ENCODE results near the gene PDE4D. TPM values are rescaled to one million over a fixed set of nuclear protein-coding genes. Genes with fewer than 3 reads are reported as not detected.

The PDE4D gene
- total and polyA plus RNA-seq, 2 of the 4 experiments (the other 2 are of a cell fraction): 1.4 to 7.9 TPM

GRCh38 chr5:59091965-59092364 is 801.6 kb downstream of the PDE4D start:
- H4K20me1 ChIP-seq (ENCODE audit: insufficient read depth, low read length): no peaks in the 10 kb centered on the region
- H2BK5ac ChIP-seq (ENCODE audit: low read depth, low read length, poor library complexity, severe bottlenecking): no peak overlapping the region
- WGBS, 2 experiments (ENCODE audit: extremely low coverage in 2 of 2, insufficient read length in 1 of 2): no CpG with 5 or more reads among the region's 1 CpG
- no peaks in the 10 kb centered on the region for H3K36me3 ChIP-seq (ENCODE audit: control insufficient read depth, insufficient read depth, low read length)
- no peak overlapping the region; the same call in 1 of the 2 replicates for H3K4me2 ChIP-seq (ENCODE audit: low read depth, low read length)
- no peak for DNase-seq
- no peak overlapping the region for H3K9ac ChIP-seq (ENCODE audit: low read depth, low read length)
- ChIA-PET POLR2A (ENCODE audit: unreplicated experiment) (no interaction called here), CTCF (interaction anchor here (0.5 kb wide), 1 partner anchor 33 kb away, joined by 6 read pairs; no protein-coding TSS in a partner anchor)
- intact Hi-C loops (cut with micrococcal nuclease) (no loop called here), in situ Hi-C loops (cut with MboI; ENCODE audit: low sequenced_read_pairs) (no loop called here), dilution Hi-C loops (cut with HindIII; ENCODE audit: low sequenced_read_pairs, unreplicated experiment) (no loop called here)
- H3K4me1 ChIP-seq (ENCODE audit: control insufficient read depth, insufficient read depth, low read length): peaks cover 2% of the 10 kb centered on the region
- H2AK5ac ChIP-seq (ENCODE audit: low read depth, low read length): no peak overlapping the region
- H3K18ac ChIP-seq (ENCODE audit: low read depth, low read length): no peak overlapping the region
- no peak overlapping the region for H3K4ac ChIP-seq (ENCODE audit: low read depth, low read length)
- H2AK9ac ChIP-seq (replicated peaks; ENCODE audit: low read depth, low read length, poor library complexity): no peak overlapping the region
- H3K9me3 ChIP-seq (ENCODE audit: control insufficient read depth, insufficient read depth, low read length): no peaks in the 10 kb centered on the region
- H3K27ac ChIP-seq (ENCODE audit: insufficient read depth, low read length): no peak overlapping the region
- H3K14ac ChIP-seq (replicated peaks; ENCODE audit: low read depth, low read length): no peak overlapping the region
- H4K8ac ChIP-seq (ENCODE audit: low read depth in 2 of 2, low read length in 2 of 2): no peak overlapping the region
- no peak overlapping the region for H3K23ac ChIP-seq (ENCODE audit: low read depth, low read length)
- BruUV-seq (replicated peaks): no TSS peak
- H3K4me3 ChIP-seq (ENCODE audit: insufficient read depth, low read depth, low read length): no peak overlapping the region
- TF ChIP-seq RFX5 (IDR thresholded peaks at IDR 0.05; ENCODE audit: low read depth, low read length): no peak
- no peak for TF ChIP-seq CEBPB (IDR thresholded peaks at IDR 0.05; ENCODE audit: low read depth, low read length)
- H3K79me1 ChIP-seq (ENCODE audit: low read depth in 1 of 2, low read length in 2 of 2): no peaks in the 10 kb centered on the region
- H2BK120ac ChIP-seq (ENCODE audit: low read depth, low read length): no peak overlapping the region
- H3K27me3 ChIP-seq (ENCODE audit: control insufficient read depth, insufficient read depth, low read length): no peaks in the 10 kb centered on the region
- H3K56ac ChIP-seq (ENCODE audit: extremely low read depth, insufficient read depth, low read length): no peak overlapping the region
- H4K91ac ChIP-seq (ENCODE audit: insufficient read depth, low read depth, low read length): no peak overlapping the region
- H2BK15ac ChIP-seq (ENCODE audit: low read depth, low read length): no peak overlapping the region
- ATAC-seq (ENCODE audit: low read depth): 0 out of 2 replicates have a peak, but pooled peaks have one; percentile 6
- no peak overlapping the region for H2BK20ac ChIP-seq (ENCODE audit: low read depth, low read length)
- no peaks in the 10 kb centered on the region for H3K9me1 ChIP-seq (ENCODE audit: insufficient read depth, low read length)
- H4K5ac ChIP-seq (ENCODE audit: low read depth, low read length): no peak overlapping the region
- no peak overlapping the region for H2AFZ ChIP-seq (replicated peaks; ENCODE audit: low read length, poor library complexity)

All from IMR-90 (cell line).